ENCODE measurements around the gene TEK. TPM values are rescaled to one million over a fixed set of nuclear protein-coding genes. Genes with fewer than 3 reads are reported as not detected.
A peak's percentile ranks its signal among the peaks of the same experiment; 100 is the strongest.

Gene TEK
- total RNA-seq, 1 donor from 2014 or later: 0.89 TPM

- Mint-ChIP-seq H3K36me3 (ENCODE audit: low read depth) (no peaks in the 10 kb centered on the region), H3K4me1 (peaks cover 5% of the 10 kb centered on the region), H3K27ac (ENCODE audit: unreplicated experiment) (no peak overlapping the region), H3K27me3 (ENCODE audit: low read depth) (no peaks in the 10 kb centered on the region), H3K4me3 (no peak overlapping the region), H3K9me3 (peaks cover 2% of the 10 kb centered on the region)
- no peak for DNase-seq (ENCODE audit: low read depth, low spot score)
- TF ChIP-seq CTCF (conservative IDR thresholded peaks at IDR 0.05): no peak
Observed at GRCh38 chr9:27160636-27161035, 51.6 kb downstream of the TEK start.

GRCh38 chr9:27162045-27162444 is 53.0 kb downstream of the TEK start:
- no peaks in the 10 kb centered on the region for H3K27me3 Mint-ChIP-seq (ENCODE audit: low read depth)
- H3K4me1 Mint-ChIP-seq: peaks cover 5% of the 10 kb centered on the region
- TF ChIP-seq CTCF (conservative IDR thresholded peaks at IDR 0.05): no peak
- H3K4me3 Mint-ChIP-seq: no peak overlapping the region
- no peak for DNase-seq (ENCODE audit: low read depth, low spot score)
- H3K9me3 Mint-ChIP-seq: peaks cover 2% of the 10 kb centered on the region
- no peaks in the 10 kb centered on the region for H3K36me3 Mint-ChIP-seq (ENCODE audit: low read depth)
- no peak overlapping the region for H3K27ac Mint-ChIP-seq (ENCODE audit: unreplicated experiment)

- DNase-seq (ENCODE audit: low read depth, low spot score): no peak
- Mint-ChIP-seq H3K36me3 (ENCODE audit: low read depth) (no peaks in the 10 kb centered on the region), H3K9me3 (peaks cover 2% of the 10 kb centered on the region), H3K27ac (ENCODE audit: unreplicated experiment) (peak overlapping the region; percentile 86), H3K4me3 (no peak overlapping the region), H3K27me3 (ENCODE audit: low read depth) (no peaks in the 10 kb centered on the region), H3K4me1 (peaks cover 5% of the 10 kb centered on the region)
- no peak for TF ChIP-seq CTCF (conservative IDR thresholded peaks at IDR 0.05)
Observed at GRCh38 chr9:27165068-27165467, 56.0 kb downstream of the TEK start.

- H3K27ac Mint-ChIP-seq (ENCODE audit: unreplicated experiment): no peak overlapping the region
- no peaks in the 10 kb centered on the region for H3K36me3 Mint-ChIP-seq (ENCODE audit: low read depth)
- H3K9me3 Mint-ChIP-seq: peaks cover 2% of the 10 kb centered on the region
- no peaks in the 10 kb centered on the region for H3K27me3 Mint-ChIP-seq (ENCODE audit: low read depth)
- DNase-seq (ENCODE audit: low read depth, low spot score): no peak
- H3K4me1 Mint-ChIP-seq: peaks cover 5% of the 10 kb centered on the region
- no peak overlapping the region for H3K4me3 Mint-ChIP-seq
- TF ChIP-seq CTCF (conservative IDR thresholded peaks at IDR 0.05): peak; percentile 34
Observed at GRCh38 chr9:27165670-27166069, 56.6 kb downstream of the TEK start.

- H3K9me3 Mint-ChIP-seq: peaks cover 2% of the 10 kb centered on the region
- no peak overlapping the region for H3K27ac Mint-ChIP-seq (ENCODE audit: unreplicated experiment)
- DNase-seq (ENCODE audit: low read depth, low spot score): no peak
- H3K27me3 Mint-ChIP-seq (ENCODE audit: low read depth): no peaks in the 10 kb centered on the region
- no peak for TF ChIP-seq CTCF (conservative IDR thresholded peaks at IDR 0.05)
- H3K4me1 Mint-ChIP-seq: peaks cover 5% of the 10 kb centered on the region
- H3K4me3 Mint-ChIP-seq: no peak overlapping the region
- H3K36me3 Mint-ChIP-seq (ENCODE audit: low read depth): no peaks in the 10 kb centered on the region
Observed at GRCh38 chr9:27168496-27168895, 59.5 kb downstream of the TEK start.

GRCh38 chr9:27168951-27169350 is 59.9 kb downstream of the TEK start:
- H3K27ac Mint-ChIP-seq (ENCODE audit: unreplicated experiment): no peak overlapping the region
- peaks cover 2% of the 10 kb centered on the region for H3K9me3 Mint-ChIP-seq
- no peak for DNase-seq (ENCODE audit: low read depth, low spot score)
- H3K4me3 Mint-ChIP-seq: no peak overlapping the region
- TF ChIP-seq CTCF (conservative IDR thresholded peaks at IDR 0.05): no peak
- no peaks in the 10 kb centered on the region for H3K27me3 Mint-ChIP-seq (ENCODE audit: low read depth)
- no peaks in the 10 kb centered on the region for H3K36me3 Mint-ChIP-seq (ENCODE audit: low read depth)
- H3K4me1 Mint-ChIP-seq: peaks cover 5% of the 10 kb centered on the region
